ENCODE measurements around the gene PCSK7. TPM values are rescaled to one million over a fixed set of nuclear protein-coding genes. Genes with fewer than 3 reads are reported as not detected.
"Not testable (repeated sequence)": the region's sequence is repeated elsewhere in the genome, so short reads cannot be mapped to it uniquely, and the experiment has no call there.

PCSK7 gene
- total and polyA plus RNA-seq, 11 donors = 16.9 to 43.4 (median 26.2) TPM

- Histone ChIP-seq H3K36me3 (peaks cover 0 to 34% (median 7%) of the 10 kb centered on the region in 9 donors), H3K27ac (no peak overlapping the region), H3K4me3 (no peak overlapping the region), H3K27me3 (no peaks in the 10 kb centered on the region), H3K9me3 (peaks cover 0 to 3% (median 0%) of the 10 kb centered on the region in 12 donors), H3K4me1 (no peaks in the 10 kb centered on the region)
- no peak for DNase-seq
- TF ChIP-seq POLR2A (IDR thresholded peaks at IDR 0.05) = no peak
- no peak for TF ChIP-seq CTCF (IDR thresholded peaks at IDR 0.05)
- intact Hi-C loops (cut with DNase I) = no loop called here
- 85 to 93% (median 89%) methylated on average over 2 of the region's 2 CpGs for WGBS, 4 donors
- no peak for ATAC-seq
These were observed 38.0 kb upstream of the PCSK7 start for GRCh38 chr11:117269856-117270255.

- Histone ChIP-seq H3K4me3 (no peak overlapping the region), H3K9me3 (no peaks in the 10 kb centered on the region), H3K36me3 (peaks cover 0 to 55% (median 24%) of the 10 kb centered on the region in 9 donors), H3K27me3 (no peaks in the 10 kb centered on the region), H3K27ac (no peak overlapping the region), H3K4me1 (no peaks in the 10 kb centered on the region)
- DNase-seq (no peak), ATAC-seq (no peak)
- intact Hi-C loops (cut with DNase I) = no loop called here
- TF ChIP-seq CTCF (IDR thresholded peaks at IDR 0.05) = no peak
- no peak for TF ChIP-seq POLR2A (IDR thresholded peaks at IDR 0.05)
- 80 to 85% (median 82%) methylated on average over 2 of the region's 2 CpGs for WGBS, 4 donors
These were observed 33.9 kb upstream of the PCSK7 start for GRCh38 chr11:117265745-117266144.

- H3K4me1 ChIP-seq; DNase-seq; ATAC-seq; H3K9me3 ChIP-seq; intact Hi-C loops (cut with DNase I); H3K27ac ChIP-seq; H3K4me3 ChIP-seq; H3K27me3 ChIP-seq: not testable (repeated sequence)
- peaks cover 0 to 63% (median 32%) of the 10 kb centered on the region in 9 donors for H3K36me3 ChIP-seq
- 91 to 97% (median 96%) methylated on average over 7 of the region's 7 CpGs for WGBS, 4 donors
These were observed 32.9 kb upstream of the PCSK7 start for GRCh38 chr11:117264624-117265323.

GRCh38 chr11:117259417-117259816, 27.5 kb upstream of the PCSK7 start:
- intact Hi-C loops (cut with DNase I) = no loop called here
- no peak for ATAC-seq
- no peak for DNase-seq
- TF ChIP-seq POLR2A (IDR thresholded peaks at IDR 0.05) (no peak), CTCF (IDR thresholded peaks at IDR 0.05) (no peak)
- H3K36me3 ChIP-seq = peaks cover 0 to 85% (median 47%) of the 10 kb centered on the region in 9 donors
- H3K27ac ChIP-seq = no peak overlapping the region
- no peaks in the 10 kb centered on the region for H3K9me3 ChIP-seq
- no peaks in the 10 kb centered on the region for H3K27me3 ChIP-seq
- WGBS, 4 donors = 67 to 84% (median 74%) methylated on average over 1 of the region's 1 CpG
- no peaks in the 10 kb centered on the region for H3K4me1 ChIP-seq
- no peak overlapping the region for H3K4me3 ChIP-seq

GRCh38 chr11:117258576-117258975, 26.7 kb upstream of the PCSK7 start:
- DNase-seq (no peak), ATAC-seq (no peak)
- H3K4me3 ChIP-seq = no peak overlapping the region
- no peaks in the 10 kb centered on the region for H3K9me3 ChIP-seq
- WGBS, 4 donors = 91 to 98% (median 96%) methylated on average over 2 of the region's 2 CpGs
- no peaks in the 10 kb centered on the region for H3K27me3 ChIP-seq
- intact Hi-C loops (cut with DNase I) = no loop called here
- TF ChIP-seq POLR2A (IDR thresholded peaks at IDR 0.05) = no peak
- no peak for TF ChIP-seq CTCF (IDR thresholded peaks at IDR 0.05)
- no peak overlapping the region for H3K27ac ChIP-seq
- H3K4me1 ChIP-seq = no peaks in the 10 kb centered on the region
- peaks cover 0 to 91% (median 51%) of the 10 kb centered on the region in 9 donors for H3K36me3 ChIP-seq
